GM12892 (cell line): Measurements from ENCODE around the gene HDGFL2.

Experiments
- POLR2A ChIP-seq: IDR thresholded peaks from 2 replicates; pipeline ENCODE4 v1.6.1; 2011; ENCODE audit warnings: low read depth, low read length, control low read depth
- POLR2AphosphoS5 ChIP-seq: IDR thresholded peaks from 2 replicates; pipeline ENCODE4 v1.6.1; 2011; ENCODE audit warnings: low read depth, low read length, control low read depth
- TAF1 ChIP-seq: IDR thresholded peaks from 2 replicates; pipeline ENCODE4 v1.6.1; 2011; ENCODE audit warnings: low read depth, mild to moderate bottlenecking, control low read depth, low read length, borderline replicate concordance

GRCh38 chr19:4505570-4506448, 33.7 kb downstream of the HDGFL2 start:
- no peak for TF ChIP-seq POLR2A
- TF ChIP-seq POLR2AphosphoS5, result no peak
- TF ChIP-seq TAF1, result no peak
